GM23338 (cell line): ENCODE data around the gene ALDH1A1. TPM values are rescaled to one million over a fixed set of nuclear protein-coding genes. Genes with fewer than 3 reads are reported as not detected.

Source experiments
- ATAC-seq: fragments of 200-7000 bp; cut with Tn5 transposase; 3 replicates; pipeline ENCODE4 v1.9.1; 2020
- DNase-seq: peaks from one replicate; pipeline ENCODE4 v3.0.0-alpha.2; 2015; ENCODE audit warnings: low spot score
- H2AFZ ChIP-seq: fragments of 200-600 bp; sonication (generic); 2 replicates; pipeline ENCODE4 v1.8.0; 2016; ENCODE audit warnings: antibody characterized with exemption, mild to moderate bottlenecking, moderate library complexity
- H3F3A ChIP-seq: fragments of 200-600 bp; sonication (generic); replicated peaks from 2 replicates; pipeline ENCODE4 v1.8.0; 2017; ENCODE audit warnings: antibody characterized with exemption, mixed run types, low read depth
- H3K27ac ChIP-seq: fragments of 200-600 bp; sonication (generic); 2 replicates; pipeline ENCODE4 v1.6.1; 2016; ENCODE audit warnings: low read depth
- H3K27me3 ChIP-seq: fragments of 200-600 bp; sonication (generic); 2 replicates; pipeline ENCODE4 v1.8.0; 2016; ENCODE audit warnings: mild to moderate bottlenecking, mixed run types, moderate library complexity; ENCODE audit not compliant: insufficient read depth
- H3K36me3 ChIP-seq: fragments of 200-600 bp; sonication (generic); 2 replicates; pipeline ENCODE4 v1.8.0; 2016; ENCODE audit warnings: mild to moderate bottlenecking; ENCODE audit not compliant: insufficient read depth
- H3K4me1 ChIP-seq: fragments of 200-600 bp; sonication (generic); 2 replicates; pipeline ENCODE4 v1.8.0; 2016; ENCODE audit warnings: mild to moderate bottlenecking, moderate library complexity; ENCODE audit not compliant: insufficient read depth
- H3K4me2 ChIP-seq: fragments of 200-600 bp; sonication (generic); 2 replicates; pipeline ENCODE4 v1.7.1; 2017; ENCODE audit warnings: mixed run types
- H3K4me3 ChIP-seq: fragments of 200-600 bp; sonication (generic); 2 replicates; pipeline ENCODE4 v1.6.1; 2016; ENCODE audit warnings: mixed run types
- H3K79me2 ChIP-seq: fragments of 200-600 bp; sonication (generic); replicated peaks from 2 replicates; pipeline ENCODE4 v1.8.0; 2017; ENCODE audit warnings: mild to moderate bottlenecking; ENCODE audit not compliant: insufficient read depth
- H3K9me2 ChIP-seq: fragments of 200-600 bp; sonication (generic); 2 replicates; pipeline ENCODE4 v1.8.0; 2017; ENCODE audit not compliant: insufficient read depth
- H4K20me1 ChIP-seq: fragments of 200-600 bp; sonication (generic); replicated peaks from 2 replicates; pipeline ENCODE4 v1.8.0; 2017; ENCODE audit warnings: mild to moderate bottlenecking; ENCODE audit not compliant: insufficient read depth
- H3K27ac Mint-ChIP-seq: 2 replicates; pipeline ENCODE4 v1.8.0; 2020; ENCODE audit warnings: inconsistent platforms, mild to moderate bottlenecking, moderate library complexity, mixed read lengths
- H3K27me3 Mint-ChIP-seq: 3 replicates; pipeline ENCODE4 v1.8.0; 2022; ENCODE audit warnings: low read depth, mild to moderate bottlenecking, moderate library complexity, mixed read lengths, inconsistent platforms; ENCODE audit not compliant: insufficient read depth, poor library complexity
- H3K36me3 Mint-ChIP-seq: 3 replicates; pipeline ENCODE4 v1.8.0; 2021; ENCODE audit warnings: low read depth, mild to moderate bottlenecking, inconsistent platforms, moderate library complexity, mixed read lengths
- H3K4me1 Mint-ChIP-seq: 3 replicates; pipeline ENCODE4 v1.8.0; 2020; ENCODE audit warnings: mild to moderate bottlenecking, inconsistent platforms, mixed read lengths
- H3K4me3 Mint-ChIP-seq: 3 replicates; pipeline ENCODE4 v1.8.0; 2021; ENCODE audit warnings: moderate library complexity, mild to moderate bottlenecking, inconsistent platforms, mixed read lengths
- H3K9me3 Mint-ChIP-seq: 3 replicates; pipeline ENCODE4 v1.8.0; 2020; ENCODE audit warnings: moderate library complexity, mild to moderate bottlenecking, inconsistent platforms, mixed read lengths
- CREB1 ChIP-seq: fragments of 250-450 bp; sonication (Bioruptor Pico); IDR thresholded peaks from 2 replicates; pipeline ENCODE4 v1.5.0; 2020; ENCODE audit warnings: low read depth, mild to moderate bottlenecking, moderate library complexity
- EZH2 ChIP-seq: fragments of 200-600 bp; sonication (generic); IDR thresholded peaks from one replicate; pipeline ENCODE4 v1.8.0; 2017; ENCODE audit warnings: antibody characterized with exemption, mild to moderate bottlenecking, low read depth; ENCODE audit not compliant: unreplicated experiment
- EZH2phosphoT487 ChIP-seq: fragments of 200-600 bp; sonication (generic); IDR thresholded peaks from one replicate; pipeline ENCODE4 v1.8.1; 2018; ENCODE audit warnings: antibody characterized with exemption; ENCODE audit not compliant: unreplicated experiment
- JUNB ChIP-seq: IDR thresholded peaks from one replicate; pipeline ENCODE4 v1.6.1; 2016; ENCODE audit warnings: antibody characterized with exemption; ENCODE audit not compliant: unreplicated experiment
- NANOG ChIP-seq: IDR thresholded peaks from 2 replicates; pipeline ENCODE4 v1.6.1; 2016; ENCODE audit warnings: antibody characterized with exemption, borderline replicate concordance
- POLR2AphosphoS5 ChIP-seq: IDR thresholded peaks from 2 replicates; pipeline ENCODE4 v1.6.1; 2016; ENCODE audit warnings: antibody characterized with exemption, low read depth
- STAT1 ChIP-seq: IDR thresholded peaks from one replicate; pipeline ENCODE4 v1.6.1; 2016; ENCODE audit warnings: antibody characterized with exemption; ENCODE audit not compliant: unreplicated experiment
- ZNF114 ChIP-seq: fragments of 250-450 bp; sonication (Bioruptor Pico); IDR thresholded peaks from 2 replicates; pipeline ENCODE4 v1.5.0; 2020; ENCODE audit warnings: mild to moderate bottlenecking, moderate library complexity
- ZNF331 ChIP-seq: fragments of 250-450 bp; sonication (Bioruptor Pico); IDR thresholded peaks from 2 replicates; pipeline ENCODE4 v1.5.0; 2020; ENCODE audit warnings: low read depth, mild to moderate bottlenecking, moderate library complexity
- ZNF462 ChIP-seq: fragments of 250-450 bp; sonication (Bioruptor Pico); IDR thresholded peaks from 2 replicates; pipeline ENCODE4 v1.5.0; 2020; ENCODE audit warnings: mild to moderate bottlenecking, moderate library complexity
- polyA plus RNA-seq: library from polyadenylated mRNA; unstranded; fragments of >200 nt; fragmentation: Nextera tagmentation; extraction: Ambion mirVana; gene quantifications from 2 replicates; pipeline ENCODE4 v1.2.1, GENCODE V29; 2016
- total RNA-seq: library from RNA; depleted of rRNA; stranded (reverse); fragments of >200 nt; shearing (Covaris generic); gene quantifications from 2 replicates; pipeline ENCODE4 v1.2.3, GENCODE V29; 2014
- TF ChIP-seq, protein P1 (sequence below): IDR thresholded peaks from 2 replicates; pipeline ENCODE4 v1.6.1; 2016; ENCODE audit warnings: antibody characterized with exemption
- TF ChIP-seq, protein P2 (sequence below): IDR thresholded peaks from one replicate; pipeline ENCODE4 v1.6.1; 2018; ENCODE audit warnings: antibody characterized with exemption; ENCODE audit not compliant: unreplicated experiment
- TF ChIP-seq, protein P3 (sequence below), 2 experiments: fragments of 200-600 bp in 1 of 2; sonication (generic) in 1 of 2; conservative IDR thresholded peaks; 2 replicates each; pipeline versions ENCODE4 v1.5.1 to v1.6.1; 2016 to 2017; ENCODE audit warnings: antibody characterized with exemption in 2 of 2, low read depth in 2 of 2, mild to moderate bottlenecking in 2 of 2, moderate library complexity in 1 of 2

The ALDH1A1 gene
- total and polyA plus RNA-seq, 2 experiments from 2014 or later: 2.1 to 3.4 TPM

GRCh38 chr9:72909428-72909827 lies 43.4 kb downstream of the ALDH1A1 start:
- Mint-ChIP-seq H3K4me3 (no peak overlapping the region), H3K36me3 (no peaks in the 10 kb centered on the region), H3K27ac (no peak overlapping the region), H3K27me3 (peaks cover 3% of the 10 kb centered on the region), H3K4me1 (peaks cover 6% of the 10 kb centered on the region; the same call in 2 of the 3 replicates), H3K9me3 (no peaks in the 10 kb centered on the region)
- no peaks in the 10 kb centered on the region for H3K4me1 ChIP-seq
- no peak overlapping the region for H2AFZ ChIP-seq
- H3K79me2 ChIP-seq: no peaks in the 10 kb centered on the region
- H3K4me2 ChIP-seq: no peak overlapping the region
- H3K27me3 ChIP-seq: no peaks in the 10 kb centered on the region
- H3K36me3 ChIP-seq: no peaks in the 10 kb centered on the region
- no peaks in the 10 kb centered on the region for H3K9me2 ChIP-seq
- no peak overlapping the region for H3K4me3 ChIP-seq
- no peaks in the 10 kb centered on the region for H4K20me1 ChIP-seq
- no peak overlapping the region for H3K27ac ChIP-seq
- no peaks in the 10 kb centered on the region for H3F3A ChIP-seq
- no peak for DNase-seq
- TF ChIP-seq, protein P1, sequence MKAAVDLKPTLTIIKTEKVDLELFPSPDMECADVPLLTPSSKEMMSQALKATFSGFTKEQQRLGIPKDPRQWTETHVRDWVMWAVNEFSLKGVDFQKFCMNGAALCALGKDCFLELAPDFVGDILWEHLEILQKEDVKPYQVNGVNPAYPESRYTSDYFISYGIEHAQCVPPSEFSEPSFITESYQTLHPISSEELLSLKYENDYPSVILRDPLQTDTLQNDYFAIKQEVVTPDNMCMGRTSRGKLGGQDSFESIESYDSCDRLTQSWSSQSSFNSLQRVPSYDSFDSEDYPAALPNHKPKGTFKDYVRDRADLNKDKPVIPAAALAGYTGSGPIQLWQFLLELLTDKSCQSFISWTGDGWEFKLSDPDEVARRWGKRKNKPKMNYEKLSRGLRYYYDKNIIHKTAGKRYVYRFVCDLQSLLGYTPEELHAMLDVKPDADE: no peak
- TF ChIP-seq, protein P2, sequence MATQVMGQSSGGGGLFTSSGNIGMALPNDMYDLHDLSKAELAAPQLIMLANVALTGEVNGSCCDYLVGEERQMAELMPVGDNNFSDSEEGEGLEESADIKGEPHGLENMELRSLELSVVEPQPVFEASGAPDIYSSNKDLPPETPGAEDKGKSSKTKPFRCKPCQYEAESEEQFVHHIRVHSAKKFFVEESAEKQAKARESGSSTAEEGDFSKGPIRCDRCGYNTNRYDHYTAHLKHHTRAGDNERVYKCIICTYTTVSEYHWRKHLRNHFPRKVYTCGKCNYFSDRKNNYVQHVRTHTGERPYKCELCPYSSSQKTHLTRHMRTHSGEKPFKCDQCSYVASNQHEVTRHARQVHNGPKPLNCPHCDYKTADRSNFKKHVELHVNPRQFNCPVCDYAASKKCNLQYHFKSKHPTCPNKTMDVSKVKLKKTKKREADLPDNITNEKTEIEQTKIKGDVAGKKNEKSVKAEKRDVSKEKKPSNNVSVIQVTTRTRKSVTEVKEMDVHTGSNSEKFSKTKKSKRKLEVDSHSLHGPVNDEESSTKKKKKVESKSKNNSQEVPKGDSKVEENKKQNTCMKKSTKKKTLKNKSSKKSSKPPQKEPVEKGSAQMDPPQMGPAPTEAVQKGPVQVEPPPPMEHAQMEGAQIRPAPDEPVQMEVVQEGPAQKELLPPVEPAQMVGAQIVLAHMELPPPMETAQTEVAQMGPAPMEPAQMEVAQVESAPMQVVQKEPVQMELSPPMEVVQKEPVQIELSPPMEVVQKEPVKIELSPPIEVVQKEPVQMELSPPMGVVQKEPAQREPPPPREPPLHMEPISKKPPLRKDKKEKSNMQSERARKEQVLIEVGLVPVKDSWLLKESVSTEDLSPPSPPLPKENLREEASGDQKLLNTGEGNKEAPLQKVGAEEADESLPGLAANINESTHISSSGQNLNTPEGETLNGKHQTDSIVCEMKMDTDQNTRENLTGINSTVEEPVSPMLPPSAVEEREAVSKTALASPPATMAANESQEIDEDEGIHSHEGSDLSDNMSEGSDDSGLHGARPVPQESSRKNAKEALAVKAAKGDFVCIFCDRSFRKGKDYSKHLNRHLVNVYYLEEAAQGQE: no peak
- TF ChIP-seq CREB1 (no peak), ZNF331 (CRISPR knock-in tag) (no peak), NANOG (no peak), POLR2AphosphoS5 (no peak), EZH2 (no peak), ZNF462 (CRISPR knock-in tag) (no peak), EZH2phosphoT487 (no peak), STAT1 (no peak), ZNF114 (CRISPR knock-in tag) (no peak), JUNB (no peak)
- TF ChIP-seq, protein P3, sequence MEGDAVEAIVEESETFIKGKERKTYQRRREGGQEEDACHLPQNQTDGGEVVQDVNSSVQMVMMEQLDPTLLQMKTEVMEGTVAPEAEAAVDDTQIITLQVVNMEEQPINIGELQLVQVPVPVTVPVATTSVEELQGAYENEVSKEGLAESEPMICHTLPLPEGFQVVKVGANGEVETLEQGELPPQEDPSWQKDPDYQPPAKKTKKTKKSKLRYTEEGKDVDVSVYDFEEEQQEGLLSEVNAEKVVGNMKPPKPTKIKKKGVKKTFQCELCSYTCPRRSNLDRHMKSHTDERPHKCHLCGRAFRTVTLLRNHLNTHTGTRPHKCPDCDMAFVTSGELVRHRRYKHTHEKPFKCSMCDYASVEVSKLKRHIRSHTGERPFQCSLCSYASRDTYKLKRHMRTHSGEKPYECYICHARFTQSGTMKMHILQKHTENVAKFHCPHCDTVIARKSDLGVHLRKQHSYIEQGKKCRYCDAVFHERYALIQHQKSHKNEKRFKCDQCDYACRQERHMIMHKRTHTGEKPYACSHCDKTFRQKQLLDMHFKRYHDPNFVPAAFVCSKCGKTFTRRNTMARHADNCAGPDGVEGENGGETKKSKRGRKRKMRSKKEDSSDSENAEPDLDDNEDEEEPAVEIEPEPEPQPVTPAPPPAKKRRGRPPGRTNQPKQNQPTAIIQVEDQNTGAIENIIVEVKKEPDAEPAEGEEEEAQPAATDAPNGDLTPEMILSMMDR (conservative IDR thresholded peaks at IDR 0.05; ENCODE audit: low read depth in 2 of 2): no peak
- no peak for ATAC-seq
